ENCODE results near the gene CEP128.

The CEP128 gene

GRCh38 chr14:80477388-80478160 is 464.0 kb downstream of the CEP128 start:
- no peak overlapping the region for H3K4me3 ChIP-seq (ENCODE audit: control insufficient read depth, low read depth, low read length)
- DNase-seq (ENCODE audit: low read depth): no peak
- no peak for TF ChIP-seq CTCF (IDR thresholded peaks at IDR 0.05; ENCODE audit: control insufficient read depth, insufficient read depth, low read depth, low read length, missing control alignments)

GRCh38 chr14:80475074-80475473 is 466.5 kb downstream of the CEP128 start:
- TF ChIP-seq CTCF (IDR thresholded peaks at IDR 0.05; ENCODE audit: control insufficient read depth, insufficient read depth, low read depth, low read length, missing control alignments): no peak
- H3K4me3 ChIP-seq (ENCODE audit: control insufficient read depth, low read depth, low read length): no peak overlapping the region
- peak; percentile 14 for DNase-seq (ENCODE audit: low read depth)

- no peak overlapping the region for H3K4me3 ChIP-seq (ENCODE audit: control insufficient read depth, low read depth, low read length)
- TF ChIP-seq CTCF (IDR thresholded peaks at IDR 0.05; ENCODE audit: control insufficient read depth, insufficient read depth, low read depth, low read length, missing control alignments): no peak
- DNase-seq (ENCODE audit: low read depth): no peak
These were observed 473.0 kb downstream of the CEP128 start for GRCh38 chr14:80468331-80469122.

GRCh38 chr14:80465546-80466220 is 475.9 kb downstream of the CEP128 start:
- H3K4me3 ChIP-seq (ENCODE audit: control insufficient read depth, low read depth, low read length): no peak overlapping the region
- no peak for TF ChIP-seq CTCF (IDR thresholded peaks at IDR 0.05; ENCODE audit: control insufficient read depth, insufficient read depth, low read depth, low read length, missing control alignments)
- DNase-seq (ENCODE audit: low read depth): no peak

- no peak for DNase-seq (ENCODE audit: low read depth)
- TF ChIP-seq CTCF (IDR thresholded peaks at IDR 0.05; ENCODE audit: control insufficient read depth, insufficient read depth, low read depth, low read length, missing control alignments): no peak
These were observed 476.9 kb downstream of the CEP128 start for GRCh38 chr14:80464531-80465149.

GRCh38 chr14:80456209-80456608 is 485.3 kb downstream of the CEP128 start:
- peak; percentile 43 for DNase-seq (ENCODE audit: low read depth)
- TF ChIP-seq CTCF (IDR thresholded peaks at IDR 0.05; ENCODE audit: control insufficient read depth, insufficient read depth, low read depth, low read length, missing control alignments): no peak

More at GRCh38 chr14:80464531-80465149, 476.9 kb downstream of the CEP128 start:
- H3K4me3 ChIP-seq (ENCODE audit: control insufficient read depth, low read depth, low read length): no peak overlapping the region

More at GRCh38 chr14:80456209-80456608, 485.3 kb downstream of the CEP128 start:
- no peak overlapping the region for H3K4me3 ChIP-seq (ENCODE audit: control insufficient read depth, low read depth, low read length)
